CD14-positive monocyte (primary cell): ENCODE results near the gene CSNK2A3. TPM values are rescaled to one million over a fixed set of nuclear protein-coding genes. Genes with fewer than 3 reads are reported as not detected.

Experiments
- DNase-seq, 3 donors: peaks; one replicate each; pipeline ENCODE4 v3.0.0-alpha.2; 2011 to 2022
- H2AFZ ChIP-seq: 2 replicates; pipeline ENCODE4 v1.6.0; 2012; ENCODE audit warnings: mild to moderate bottlenecking, low read depth, low read length, inconsistent platforms; ENCODE audit not compliant: insufficient read depth, poor library complexity, severe bottlenecking
- H3K27ac ChIP-seq, 2 donors: 1 replicate in 1 of 2; 2 replicates in 1 of 2; pipeline ENCODE4 v1.5.1; 2012 to 2013; ENCODE audit warnings: low read length in 2 of 2, control low read depth in 1 of 2, inconsistent platforms in 1 of 2, low read depth in 1 of 2, mild to moderate bottlenecking in 1 of 2
- H3K27me3 ChIP-seq, 2 donors: one replicate each; pipeline versions ENCODE4 v1.6.0 to v1.6.1; 2011 to 2013; ENCODE audit warnings: low read length in 2 of 2; ENCODE audit not compliant: control insufficient read depth in 2 of 2, insufficient read depth in 2 of 2
- H3K36me3 ChIP-seq, 2 donors: replicated peaks in 1 of 2; 1 replicate in 1 of 2; 2 replicates in 1 of 2; pipeline versions ENCODE4 v1.5.1 to v1.6.1; 2012 to 2013; ENCODE audit warnings: low read length in 2 of 2, control low read depth in 1 of 2, inconsistent platforms in 1 of 2, mild to moderate bottlenecking in 1 of 2; ENCODE audit not compliant: insufficient read depth in 2 of 2, control insufficient read depth in 1 of 2
- H3K4me1 ChIP-seq, 2 donors: 1 replicate in 1 of 2; 2 replicates in 1 of 2; pipeline versions ENCODE4 v1.5.1 to v1.6.1; 2012 to 2013; ENCODE audit warnings: low read length in 2 of 2, control low read depth in 1 of 2, inconsistent platforms in 1 of 2, mild to moderate bottlenecking in 1 of 2, moderate library complexity in 1 of 2; ENCODE audit not compliant: insufficient read depth in 2 of 2, control insufficient read depth in 1 of 2
- H3K4me2 ChIP-seq: replicated peaks from 2 replicates; pipeline ENCODE3; 2012; ENCODE audit warnings: low read length, moderate library complexity, mild to moderate bottlenecking; ENCODE audit not compliant: poor library complexity, severe bottlenecking; ENCODE audit errors: extremely low read depth
- H3K4me3 ChIP-seq, 3 experiments: fragments of 200-600 bp in 1 of 3; sonication (generic) in 1 of 3; replicated peaks in 1 of 3; 1 replicate in 2 of 3; 2 replicates in 1 of 3; pipeline ENCODE4 v1.5.1; 2011 to 2013; ENCODE audit warnings: low read length in 3 of 3, mild to moderate bottlenecking in 3 of 3, control low read depth in 2 of 3, low read depth in 2 of 3, inconsistent platforms in 1 of 3, moderate library complexity in 1 of 3
- H3K79me2 ChIP-seq: 2 replicates; pipeline ENCODE4 v1.6.0; 2012; ENCODE audit warnings: mild to moderate bottlenecking, control low read depth, inconsistent platforms, low read length, moderate library complexity; ENCODE audit not compliant: insufficient read depth
- H3K9ac ChIP-seq: 2 replicates; pipeline ENCODE4 v1.6.0; 2017; ENCODE audit warnings: low read length, mild to moderate bottlenecking; ENCODE audit not compliant: insufficient read depth, poor library complexity, severe bottlenecking
- H3K9me3 ChIP-seq, 2 donors: replicated peaks in 1 of 2; 1 replicate in 1 of 2; 2 replicates in 1 of 2; pipeline versions ENCODE4 v1.5.1 to v1.6.1; 2012 to 2013; ENCODE audit warnings: low read length in 2 of 2, control low read depth in 1 of 2; ENCODE audit not compliant: control insufficient read depth in 1 of 2, insufficient read depth in 1 of 2
- H4K20me1 ChIP-seq: 2 replicates; pipeline ENCODE4 v1.6.0; 2012; ENCODE audit warnings: mild to moderate bottlenecking, low read length, control low read depth, moderate library complexity; ENCODE audit not compliant: insufficient read depth
- H3K27ac Mint-ChIP-seq, 7 donors: one replicate each; pipeline ENCODE4 v1.8.0; 2020; ENCODE audit warnings: mild to moderate bottlenecking in 7 of 7, mixed read lengths in 7 of 7, moderate library complexity in 6 of 7, inconsistent platforms in 2 of 7
- H3K27me3 Mint-ChIP-seq, 3 donors: one replicate each; pipeline ENCODE4 v1.8.0; 2021 to 2022; ENCODE audit warnings: low read depth in 3 of 3, mild to moderate bottlenecking in 3 of 3, mixed read lengths in 3 of 3, moderate library complexity in 3 of 3, inconsistent platforms in 1 of 3
- H3K36me3 Mint-ChIP-seq, 2 donors: one replicate each; pipeline ENCODE4 v1.8.0; 2020; ENCODE audit warnings: mixed read lengths in 2 of 2, inconsistent platforms in 1 of 2, mild to moderate bottlenecking in 1 of 2
- H3K4me1 Mint-ChIP-seq: one replicate; pipeline ENCODE4 v1.8.0; 2020; ENCODE audit warnings: mild to moderate bottlenecking, mixed read lengths
- H3K4me3 Mint-ChIP-seq, 2 donors: one replicate each; pipeline ENCODE4 v1.8.0; 2020; ENCODE audit warnings: mild to moderate bottlenecking in 2 of 2, mixed read lengths in 2 of 2, moderate library complexity in 1 of 2
- H3K9me3 Mint-ChIP-seq, 7 donors: one replicate each; pipeline ENCODE4 v1.8.0; 2020 to 2022; ENCODE audit warnings: mixed read lengths in 7 of 7, mild to moderate bottlenecking in 6 of 7, moderate library complexity in 6 of 7, inconsistent platforms in 2 of 7
- WGBS: methylation state at CpG from one replicate; pipeline ENCODE4 v1.1.5; 2013; ENCODE audit warnings: missing lambda C conversion rate; ENCODE audit not compliant: insufficient coverage; 5-methylcytosine and 5-hydroxymethylcytosine counted together
- intact Hi-C, 2 donors: fragments of 100-400 bp; cut with micrococcal nuclease; formaldehyde crosslinking; loops; one replicate each; pipeline versions ENCODE4 v1.15.0 to v1.15.1; 2023
- polyA plus RNA-seq, 3 donors: library from polyadenylated mRNA; depleted of rRNA in 1 of 3; unstranded in 2 of 3; stranded (reverse) in 1 of 3; fragments of 300-500 nt in 2 of 3; fragments of >200 nt in 1 of 3; fragmentation: Illumina TruSeq in 2 of 3; gene quantifications; 1 replicate in 2 of 3; 2 replicates in 1 of 3; pipeline ENCODE4 v1.2.3, GENCODE V29; 2012 to 2021
- TF ChIP-seq, protein P1 (sequence below): fragments of 200-600 bp; IDR thresholded peaks from one replicate; pipeline ENCODE4 v1.8.0; 2022; ENCODE audit warnings: antibody characterized with exemption, mild to moderate bottlenecking

Gene CSNK2A3
- polyA plus RNA-seq, 3 donors = 0.28 to 0.86 (median 0.75) TPM

DNA sequence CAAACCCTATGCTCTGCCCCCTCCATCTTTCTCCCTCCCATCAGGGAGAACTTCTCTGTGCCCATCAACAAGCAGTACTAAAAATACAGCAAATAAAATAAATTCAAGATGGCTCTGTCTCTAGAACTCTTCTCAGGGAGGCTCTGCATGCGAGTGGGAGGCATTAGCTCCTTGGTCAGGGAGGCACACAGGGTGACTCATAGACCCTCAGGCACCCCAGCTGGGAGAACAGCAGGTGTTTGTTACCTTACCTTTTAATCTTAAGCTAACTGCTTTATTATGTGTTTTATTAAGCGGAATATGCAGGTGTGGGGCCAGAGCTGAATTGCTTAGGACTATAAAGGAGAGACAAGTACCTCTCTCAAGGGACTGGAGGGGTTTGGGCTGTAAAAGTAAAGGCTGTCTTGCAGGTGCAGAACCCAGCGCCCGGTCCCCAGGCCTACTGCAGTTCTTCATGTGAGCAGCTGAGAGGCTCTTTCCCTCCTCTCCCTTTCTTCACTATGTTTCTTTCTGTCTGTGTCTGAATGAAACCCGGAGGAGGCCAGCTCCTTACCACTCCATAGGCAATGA is 20.8 kb downstream of the CSNK2A3 start:
- no peaks in the 10 kb centered on the region for H4K20me1 ChIP-seq
- H3K4me1 ChIP-seq = no peaks in the 10 kb centered on the region
- Mint-ChIP-seq H3K4me1 (no peaks in the 10 kb centered on the region), H3K9me3 (peaks cover 0 to 3% (median 0%) of the 10 kb centered on the region in 7 donors), H3K27me3 (peaks cover 0 to 9% (median 3%) of the 10 kb centered on the region in 3 donors), H3K4me3 (no peak overlapping the region), H3K27ac (no peak overlapping the region), H3K36me3 (no peaks in the 10 kb centered on the region)
- no peaks in the 10 kb centered on the region for H3K9me3 ChIP-seq
- H3K4me2 ChIP-seq = no peak overlapping the region
- TF ChIP-seq, protein P1, sequence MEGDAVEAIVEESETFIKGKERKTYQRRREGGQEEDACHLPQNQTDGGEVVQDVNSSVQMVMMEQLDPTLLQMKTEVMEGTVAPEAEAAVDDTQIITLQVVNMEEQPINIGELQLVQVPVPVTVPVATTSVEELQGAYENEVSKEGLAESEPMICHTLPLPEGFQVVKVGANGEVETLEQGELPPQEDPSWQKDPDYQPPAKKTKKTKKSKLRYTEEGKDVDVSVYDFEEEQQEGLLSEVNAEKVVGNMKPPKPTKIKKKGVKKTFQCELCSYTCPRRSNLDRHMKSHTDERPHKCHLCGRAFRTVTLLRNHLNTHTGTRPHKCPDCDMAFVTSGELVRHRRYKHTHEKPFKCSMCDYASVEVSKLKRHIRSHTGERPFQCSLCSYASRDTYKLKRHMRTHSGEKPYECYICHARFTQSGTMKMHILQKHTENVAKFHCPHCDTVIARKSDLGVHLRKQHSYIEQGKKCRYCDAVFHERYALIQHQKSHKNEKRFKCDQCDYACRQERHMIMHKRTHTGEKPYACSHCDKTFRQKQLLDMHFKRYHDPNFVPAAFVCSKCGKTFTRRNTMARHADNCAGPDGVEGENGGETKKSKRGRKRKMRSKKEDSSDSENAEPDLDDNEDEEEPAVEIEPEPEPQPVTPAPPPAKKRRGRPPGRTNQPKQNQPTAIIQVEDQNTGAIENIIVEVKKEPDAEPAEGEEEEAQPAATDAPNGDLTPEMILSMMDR = no peak
- DNase-seq = no peak
- H2AFZ ChIP-seq = no peak overlapping the region
- no peak overlapping the region for H3K9ac ChIP-seq
- intact Hi-C loops = no loop called here
- WGBS = 100% methylated on average over 2 of the region's 5 CpGs
- H3K27ac ChIP-seq = no peak overlapping the region
- no peaks in the 10 kb centered on the region for H3K36me3 ChIP-seq
- H3K27me3 ChIP-seq = no peaks in the 10 kb centered on the region
- no peak overlapping the region for H3K4me3 ChIP-seq
- H3K79me2 ChIP-seq = no peaks in the 10 kb centered on the region

DNA sequence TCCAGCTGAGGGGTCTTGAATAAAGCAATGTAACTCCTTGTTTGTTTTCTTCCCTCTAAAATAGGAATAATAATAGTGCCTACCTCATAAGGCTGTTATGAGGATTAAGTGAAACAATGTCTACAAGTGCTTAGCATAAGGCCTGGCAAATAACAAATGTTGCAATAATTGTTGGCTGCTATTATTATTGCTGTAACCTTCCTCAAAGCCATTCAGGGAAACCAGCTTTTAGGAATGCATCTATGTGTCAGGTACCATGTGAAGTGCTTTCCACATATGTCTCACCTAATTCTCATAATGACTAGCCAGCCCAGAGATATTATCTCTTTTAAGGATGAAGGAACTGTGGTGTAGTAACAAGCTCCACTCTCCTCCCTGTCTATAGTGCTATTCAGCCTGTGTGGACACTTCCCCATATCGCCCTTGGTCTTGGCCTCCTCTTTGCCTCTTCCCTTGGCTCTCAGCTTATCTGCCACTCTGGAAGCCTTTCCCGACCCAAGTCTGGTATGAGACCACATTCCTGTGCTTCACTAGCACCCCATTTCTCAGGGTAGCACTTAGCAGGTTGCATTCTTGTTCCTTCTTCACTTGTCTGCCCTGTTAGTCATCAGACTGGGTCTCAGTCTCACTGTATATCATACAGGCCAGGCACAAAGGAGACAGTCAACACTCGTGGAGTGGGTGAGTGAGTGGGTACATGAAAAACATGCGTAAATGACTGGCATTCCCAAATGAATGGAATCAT is 23.8 kb downstream of the CSNK2A3 start:
- no peak for DNase-seq
- Histone ChIP-seq H3K4me1 (no peaks in the 10 kb centered on the region), H4K20me1 (no peaks in the 10 kb centered on the region), H3K4me2 (no peak overlapping the region), H3K27ac (no peak overlapping the region), H3K9me3 (no peaks in the 10 kb centered on the region), H3K27me3 (no peaks in the 10 kb centered on the region), H3K36me3 (no peaks in the 10 kb centered on the region), H3K79me2 (no peaks in the 10 kb centered on the region), H3K9ac (no peak overlapping the region), H3K4me3 (no peak overlapping the region), H2AFZ (no peak overlapping the region)
- no peaks in the 10 kb centered on the region for H3K4me1 Mint-ChIP-seq
- peaks cover 0 to 6% (median 2%) of the 10 kb centered on the region in 7 donors for H3K9me3 Mint-ChIP-seq
- H3K36me3 Mint-ChIP-seq = no peaks in the 10 kb centered on the region
- H3K27ac Mint-ChIP-seq = no peak overlapping the region
- H3K4me3 Mint-ChIP-seq = peak overlapping the region in 1 of 2 donors; percentile 17
- intact Hi-C loops = no loop called here
- WGBS = 93% methylated on average over 4 of the region's 4 CpGs
- TF ChIP-seq, protein P1 = no peak
- H3K27me3 Mint-ChIP-seq = peaks cover 3 to 9% (median 3%) of the 10 kb centered on the region in 3 donors
